SK-N-SH treated with all-trans-retinoic acid at 6 μM for 48 hours (cell line): ENCODE measurements around the gene ARPC5L.

Experiments
- ESRRG ChIP-seq: fragments of 250-450 bp; sonication (Bioruptor Pico); IDR thresholded peaks from 2 replicates; pipeline ENCODE4 v1.6.1; 2021; ENCODE audit warnings: mild to moderate bottlenecking
- TCF4 ChIP-seq: fragments of 250-450 bp; sonication (Bioruptor Pico); IDR thresholded peaks from 2 replicates; pipeline ENCODE4 v1.8.0; 2021; ENCODE audit warnings: mild to moderate bottlenecking, moderate library complexity, borderline replicate concordance

DNA sequence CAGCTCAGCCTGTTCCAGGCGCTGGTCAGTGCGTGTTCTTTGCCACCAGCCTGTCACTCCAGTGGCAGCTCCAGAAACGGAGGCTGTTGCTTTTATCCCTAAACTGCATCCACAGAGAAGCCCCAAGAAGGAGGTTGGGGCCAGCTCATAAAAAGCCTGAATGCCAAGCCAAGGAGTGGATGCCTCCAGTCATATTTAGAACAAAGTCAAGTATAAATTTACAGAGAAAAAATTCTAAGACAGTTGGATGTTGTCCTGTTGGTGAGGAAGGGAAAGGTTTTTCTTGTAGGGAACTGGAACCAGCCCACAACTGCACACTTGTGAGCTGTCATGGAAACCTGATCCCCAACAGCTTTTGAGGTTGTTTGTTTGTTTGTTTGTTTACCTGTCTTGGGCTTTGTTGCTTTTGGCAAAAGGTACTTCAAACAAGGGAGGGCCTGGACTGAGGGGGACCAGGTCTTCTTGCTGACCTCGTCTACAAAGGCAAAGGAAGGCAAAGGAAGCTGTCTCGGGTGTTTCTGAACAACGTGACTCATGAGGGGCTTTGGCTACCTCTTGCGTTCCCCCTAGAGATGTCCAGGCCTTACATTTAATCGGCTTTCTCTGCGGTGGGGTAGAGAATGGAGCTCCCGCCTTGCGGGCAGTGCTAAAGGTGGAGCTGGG lies 48.3 kb upstream of the ARPC5L start:
- TF ChIP-seq ESRRG (CRISPR knock-in tag) (no peak), TCF4 (no peak)
